ENCODE data around the gene SMCO2.

Gene SMCO2

DNA sequence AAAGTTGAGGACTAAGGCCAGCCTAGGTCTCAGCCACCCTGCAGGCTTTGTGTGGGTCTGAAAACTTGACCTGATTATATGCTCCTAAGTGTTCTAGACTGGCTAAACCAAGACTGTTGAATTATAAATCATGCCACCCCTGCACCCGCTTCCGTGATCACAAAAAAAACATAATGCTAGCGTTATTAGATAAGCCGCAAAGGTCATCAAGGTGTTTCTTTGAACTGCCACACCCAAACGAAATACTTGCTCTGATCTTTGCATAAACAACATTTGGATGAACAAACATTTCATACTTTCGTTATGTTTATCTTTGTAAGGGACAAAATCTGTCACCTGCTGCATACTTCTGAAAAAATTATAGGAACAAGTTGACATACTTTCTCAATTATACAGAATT, 2.5 kb downstream of the SMCO2 start:
- no peak overlapping the region for H2BK120ac ChIP-seq (ENCODE audit: low read depth, low read length)
- H2BK15ac ChIP-seq (replicated peaks; ENCODE audit: low read depth): no peak overlapping the region
- WGBS (ENCODE audit: extremely low coverage, insufficient coverage, low lambda C conversion rate): no CpG with 5 or more reads among the region's 6 CpGs
- no peaks in the 10 kb centered on the region for H3K79me1 ChIP-seq (ENCODE audit: low read length)
- H2AK5ac ChIP-seq (ENCODE audit: low read length): no peak overlapping the region
- H3K23ac ChIP-seq (ENCODE audit: low read length): no peak overlapping the region
- DNase-seq: no peak
- no peaks in the 10 kb centered on the region for H3K79me2 ChIP-seq (ENCODE audit: control insufficient read depth, insufficient read depth, low read length)
- no peak overlapping the region for H3K27ac ChIP-seq (ENCODE audit: low read depth, low read length)
- no peak overlapping the region for H2BK5ac ChIP-seq (ENCODE audit: low read length)
- no peaks in the 10 kb centered on the region for H3K27me3 ChIP-seq (ENCODE audit: insufficient read depth, low read length, poor library complexity)
- no peak overlapping the region for H3K4me3 ChIP-seq (ENCODE audit: low read length)
- no peak overlapping the region for H4K8ac ChIP-seq (ENCODE audit: low read depth, low read length)
- H3K4ac ChIP-seq (ENCODE audit: low read depth, low read length): no peak overlapping the region
- no peak overlapping the region for H3K56ac ChIP-seq (ENCODE audit: low read length)
- H4K5ac ChIP-seq (ENCODE audit: low read length): no peak overlapping the region
- no peaks in the 10 kb centered on the region for H3K4me1 ChIP-seq (ENCODE audit: control insufficient read depth, low read depth, low read length)
- H3K36me3 ChIP-seq (ENCODE audit: control insufficient read depth, insufficient read depth, low read length): no peaks in the 10 kb centered on the region
- no peak overlapping the region for H3K9ac ChIP-seq (ENCODE audit: low read length)
- H3K4me2 ChIP-seq (ENCODE audit: low read length): no peak overlapping the region
- no peak overlapping the region for H3K18ac ChIP-seq (ENCODE audit: low read length)

DNA sequence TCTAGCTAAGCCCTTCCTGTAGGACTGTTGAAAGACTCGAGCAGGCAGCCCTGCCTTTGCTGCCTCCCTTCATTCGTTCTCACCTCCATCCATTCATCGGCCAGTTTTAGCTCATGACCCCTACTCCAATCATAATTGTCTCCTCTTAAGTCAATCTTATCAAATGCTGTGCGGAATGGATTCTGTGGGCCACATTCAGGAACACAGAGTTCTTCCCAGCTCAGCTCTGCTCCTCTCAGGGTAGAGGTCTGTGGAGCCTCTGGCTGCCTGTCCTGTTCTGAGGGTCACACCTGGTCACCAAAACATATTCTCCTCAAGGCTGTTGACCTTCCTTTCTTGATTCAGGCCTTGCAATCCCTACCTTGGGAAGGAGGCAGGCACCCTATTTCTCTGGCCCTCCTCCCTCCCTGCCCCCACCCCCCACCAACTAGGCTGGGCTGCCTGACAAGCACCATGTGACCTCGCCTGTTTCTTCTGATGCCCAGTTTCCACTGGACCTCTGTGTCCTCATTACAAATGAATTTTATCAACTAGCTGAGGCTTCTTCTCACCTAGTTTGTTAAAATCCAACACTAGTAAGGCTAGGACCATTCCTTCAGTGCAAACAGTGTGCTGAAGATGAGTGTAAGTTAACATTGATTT, 3.5 kb downstream of the SMCO2 start:
- no peak overlapping the region for H2AK5ac ChIP-seq (ENCODE audit: low read length)
- WGBS (ENCODE audit: extremely low coverage, insufficient coverage, low lambda C conversion rate): no CpG with 5 or more reads among the region's 5 CpGs

DNA sequence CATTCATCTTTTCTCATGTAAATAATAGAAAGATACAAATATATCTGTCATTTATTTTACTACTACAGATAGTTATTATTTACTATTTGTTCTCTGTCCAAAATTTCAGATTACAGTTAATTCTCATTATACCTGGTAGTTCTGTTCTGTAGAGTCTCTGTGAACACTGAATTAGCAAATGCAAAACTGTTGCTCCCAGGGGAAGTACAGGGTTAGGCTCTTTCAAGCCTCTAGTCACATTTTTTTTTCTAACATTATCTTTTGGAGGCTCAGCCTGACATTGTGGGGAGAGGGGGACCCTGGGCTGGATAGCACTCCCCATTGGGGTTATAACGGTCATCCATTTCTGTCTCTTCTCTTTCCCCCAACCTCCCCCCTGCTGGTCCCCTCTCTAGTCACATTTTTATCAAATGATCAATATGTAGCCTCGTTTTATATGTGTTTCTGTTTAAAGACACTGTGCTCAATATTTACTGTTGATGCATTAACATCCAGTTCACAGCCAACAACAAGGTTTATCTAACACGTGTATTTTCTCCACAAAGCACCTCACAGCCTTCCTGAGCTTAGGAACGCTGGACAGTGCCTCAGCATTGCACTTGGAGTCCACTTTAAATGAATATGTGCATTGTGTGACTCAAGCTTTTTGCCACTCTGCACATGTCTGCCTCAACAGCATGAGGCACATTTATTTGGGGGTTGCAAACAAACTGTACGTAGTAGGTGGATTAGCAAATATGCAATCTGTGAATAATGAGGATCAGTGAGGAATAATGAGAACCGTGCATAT, 4.7 kb downstream of the SMCO2 start:
- H3K36me3 ChIP-seq (ENCODE audit: control insufficient read depth, insufficient read depth, low read length): no peaks in the 10 kb centered on the region
- no peak overlapping the region for H3K18ac ChIP-seq (ENCODE audit: low read length)
- no peak overlapping the region for H4K5ac ChIP-seq (ENCODE audit: low read length)
- H3K4me3 ChIP-seq (ENCODE audit: low read length): no peak overlapping the region
- no peaks in the 10 kb centered on the region for H3K79me2 ChIP-seq (ENCODE audit: control insufficient read depth, insufficient read depth, low read length)
- no CpG with 5 or more reads among the region's 6 CpGs for WGBS (ENCODE audit: extremely low coverage, insufficient coverage, low lambda C conversion rate)
- H3K4me2 ChIP-seq (ENCODE audit: low read length): no peak overlapping the region
- H2BK5ac ChIP-seq (ENCODE audit: low read length): no peak overlapping the region
- H3K27me3 ChIP-seq (ENCODE audit: insufficient read depth, low read length, poor library complexity): no peaks in the 10 kb centered on the region
- no peak overlapping the region for H2BK15ac ChIP-seq (replicated peaks; ENCODE audit: low read depth)
- no peak overlapping the region for H3K56ac ChIP-seq (ENCODE audit: low read length)
- no peak overlapping the region for H2BK120ac ChIP-seq (ENCODE audit: low read depth, low read length)
- H3K23ac ChIP-seq (ENCODE audit: low read length): no peak overlapping the region
- no peak overlapping the region for H3K27ac ChIP-seq (ENCODE audit: low read depth, low read length)
- no peak overlapping the region for H3K9ac ChIP-seq (ENCODE audit: low read length)
- H3K79me1 ChIP-seq (ENCODE audit: low read length): no peaks in the 10 kb centered on the region
- no peak overlapping the region for H2AK5ac ChIP-seq (ENCODE audit: low read length)
- no peaks in the 10 kb centered on the region for H3K4me1 ChIP-seq (ENCODE audit: control insufficient read depth, low read depth, low read length)
- no peak overlapping the region for H3K4ac ChIP-seq (ENCODE audit: low read depth, low read length)
- no peak for DNase-seq
- no peak overlapping the region for H4K8ac ChIP-seq (ENCODE audit: low read depth, low read length)

More for the DNA sequence above, 3.5 kb downstream of the SMCO2 start:
- no peaks in the 10 kb centered on the region for H3K79me2 ChIP-seq (ENCODE audit: control insufficient read depth, insufficient read depth, low read length)
- H3K4me3 ChIP-seq (ENCODE audit: low read length): no peak overlapping the region
- no peak overlapping the region for H4K5ac ChIP-seq (ENCODE audit: low read length)
- DNase-seq: no peak
- no peak overlapping the region for H3K56ac ChIP-seq (ENCODE audit: low read length)
- H2BK5ac ChIP-seq (ENCODE audit: low read length): no peak overlapping the region
- no peaks in the 10 kb centered on the region for H3K4me1 ChIP-seq (ENCODE audit: control insufficient read depth, low read depth, low read length)
- no peak overlapping the region for H4K8ac ChIP-seq (ENCODE audit: low read depth, low read length)
- no peak overlapping the region for H3K4me2 ChIP-seq (ENCODE audit: low read length)
- H3K4ac ChIP-seq (ENCODE audit: low read depth, low read length): no peak overlapping the region
- no peak overlapping the region for H2BK15ac ChIP-seq (replicated peaks; ENCODE audit: low read depth)
- H3K27me3 ChIP-seq (ENCODE audit: insufficient read depth, low read length, poor library complexity): no peaks in the 10 kb centered on the region
- no peak overlapping the region for H3K9ac ChIP-seq (ENCODE audit: low read length)
- H3K79me1 ChIP-seq (ENCODE audit: low read length): no peaks in the 10 kb centered on the region
- no peak overlapping the region for H3K27ac ChIP-seq (ENCODE audit: low read depth, low read length)
- H3K23ac ChIP-seq (ENCODE audit: low read length): no peak overlapping the region
- H3K36me3 ChIP-seq (ENCODE audit: control insufficient read depth, insufficient read depth, low read length): no peaks in the 10 kb centered on the region
- H3K18ac ChIP-seq (ENCODE audit: low read length): no peak overlapping the region
- H2BK120ac ChIP-seq (ENCODE audit: low read depth, low read length): no peak overlapping the region

DNA sequence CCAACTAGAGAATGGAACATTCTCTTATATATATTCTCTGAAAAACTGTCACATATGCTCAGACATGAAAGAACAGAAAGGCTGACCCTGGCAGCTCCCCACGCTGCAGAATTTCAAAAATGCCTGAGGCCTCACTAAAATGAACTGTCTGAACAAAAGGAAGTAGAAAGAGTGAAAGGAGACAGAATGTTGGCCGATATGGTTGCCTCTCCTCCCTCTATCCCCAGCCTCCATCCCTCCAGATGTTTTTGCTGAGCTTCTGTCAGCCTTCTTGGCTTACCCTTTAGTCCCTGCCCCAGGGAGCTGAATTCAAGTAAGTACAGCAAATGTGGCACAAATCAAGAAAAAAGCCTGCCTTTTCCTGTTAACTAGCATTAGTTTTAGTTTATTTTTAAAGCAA, 6.9 kb downstream of the SMCO2 start:
- no peak overlapping the region for H3K4me3 ChIP-seq (ENCODE audit: low read length)
- H3K23ac ChIP-seq (ENCODE audit: low read length): no peak overlapping the region
- H2BK120ac ChIP-seq (ENCODE audit: low read depth, low read length): no peak overlapping the region
- no CpG with 5 or more reads among the region's 2 CpGs for WGBS (ENCODE audit: extremely low coverage, insufficient coverage, low lambda C conversion rate)
- no peak overlapping the region for H2BK5ac ChIP-seq (ENCODE audit: low read length)
- no peak overlapping the region for H3K9ac ChIP-seq (ENCODE audit: low read length)
- DNase-seq: no peak
- no peak overlapping the region for H3K18ac ChIP-seq (ENCODE audit: low read length)
- no peak overlapping the region for H4K5ac ChIP-seq (ENCODE audit: low read length)
- no peaks in the 10 kb centered on the region for H3K36me3 ChIP-seq (ENCODE audit: control insufficient read depth, insufficient read depth, low read length)
- H3K79me2 ChIP-seq (ENCODE audit: control insufficient read depth, insufficient read depth, low read length): no peaks in the 10 kb centered on the region
- H2BK15ac ChIP-seq (replicated peaks; ENCODE audit: low read depth): no peak overlapping the region
- no peak overlapping the region for H3K4me2 ChIP-seq (ENCODE audit: low read length)
- H3K27me3 ChIP-seq (ENCODE audit: insufficient read depth, low read length, poor library complexity): no peaks in the 10 kb centered on the region
- H3K4ac ChIP-seq (ENCODE audit: low read depth, low read length): no peak overlapping the region
- no peak overlapping the region for H2AK5ac ChIP-seq (ENCODE audit: low read length)
- no peak overlapping the region for H3K27ac ChIP-seq (ENCODE audit: low read depth, low read length)
- no peaks in the 10 kb centered on the region for H3K4me1 ChIP-seq (ENCODE audit: control insufficient read depth, low read depth, low read length)
- no peak overlapping the region for H3K56ac ChIP-seq (ENCODE audit: low read length)
- H3K79me1 ChIP-seq (ENCODE audit: low read length): no peaks in the 10 kb centered on the region
- H4K8ac ChIP-seq (ENCODE audit: low read depth, low read length): no peak overlapping the region

DNA sequence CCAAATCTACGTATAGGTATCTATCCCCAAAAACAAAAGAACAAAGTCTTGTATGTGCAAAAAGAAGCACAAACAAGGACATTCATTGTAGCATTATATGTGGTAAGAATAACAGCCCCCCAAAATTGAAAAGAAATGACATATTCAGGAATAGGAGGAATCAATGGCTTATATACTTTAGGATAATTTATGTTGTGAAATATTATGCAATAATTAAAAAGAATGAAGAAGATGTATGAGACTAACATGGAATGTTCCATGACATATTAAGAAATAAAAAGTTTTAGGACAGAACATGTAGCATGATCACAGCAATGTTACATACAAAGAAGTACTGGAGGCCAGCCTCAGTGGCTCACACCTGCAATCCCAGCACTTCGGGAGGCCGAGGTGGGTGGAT, 9.1 kb downstream of the SMCO2 start:
- no peak overlapping the region for H3K27ac ChIP-seq (ENCODE audit: low read depth, low read length)
- H3K23ac ChIP-seq (ENCODE audit: low read length): no peak overlapping the region
- H3K4me1 ChIP-seq (ENCODE audit: control insufficient read depth, low read depth, low read length): no peaks in the 10 kb centered on the region
- H3K4me2 ChIP-seq (ENCODE audit: low read length): no peak overlapping the region
- H3K4ac ChIP-seq (ENCODE audit: low read depth, low read length): no peak overlapping the region
- no peak overlapping the region for H2AK5ac ChIP-seq (ENCODE audit: low read length)
- no peaks in the 10 kb centered on the region for H3K79me1 ChIP-seq (ENCODE audit: low read length)
- H3K9ac ChIP-seq (ENCODE audit: low read length): no peak overlapping the region
- H2BK120ac ChIP-seq (ENCODE audit: low read depth, low read length): no peak overlapping the region
- no CpG with 5 or more reads among the region's 3 CpGs for WGBS (ENCODE audit: extremely low coverage, insufficient coverage, low lambda C conversion rate)
- H3K56ac ChIP-seq (ENCODE audit: low read length): no peak overlapping the region
- no peak for DNase-seq
- no peak overlapping the region for H2BK5ac ChIP-seq (ENCODE audit: low read length)
- H3K36me3 ChIP-seq (ENCODE audit: control insufficient read depth, insufficient read depth, low read length): no peaks in the 10 kb centered on the region
- no peak overlapping the region for H4K5ac ChIP-seq (ENCODE audit: low read length)
- H3K4me3 ChIP-seq (ENCODE audit: low read length): no peak overlapping the region
- no peak overlapping the region for H2BK15ac ChIP-seq (replicated peaks; ENCODE audit: low read depth)
- H4K8ac ChIP-seq (ENCODE audit: low read depth, low read length): no peak overlapping the region
- no peaks in the 10 kb centered on the region for H3K79me2 ChIP-seq (ENCODE audit: control insufficient read depth, insufficient read depth, low read length)
- H3K18ac ChIP-seq (ENCODE audit: low read length): no peak overlapping the region
- no peaks in the 10 kb centered on the region for H3K27me3 ChIP-seq (ENCODE audit: insufficient read depth, low read length, poor library complexity)
